AG10803 (cell line): ENCODE results near the gene DNAJC17.

Experiments
- DNase-seq: peaks from one replicate; pipeline ENCODE4 v3.0.0; 2010; ENCODE audit warnings: low read depth
- H3K4me3 ChIP-seq: 2 replicates; pipeline ENCODE4 v1.5.1; 2011; ENCODE audit warnings: mild to moderate bottlenecking, low read length, control low read depth
- TF ChIP-seq, protein P1 (sequence below): conservative IDR thresholded peaks from 2 replicates; pipeline ENCODE4 v1.5.1; 2011; ENCODE audit warnings: mild to moderate bottlenecking, low read length, control low read depth, inconsistent platforms

Gene DNAJC17

DNA sequence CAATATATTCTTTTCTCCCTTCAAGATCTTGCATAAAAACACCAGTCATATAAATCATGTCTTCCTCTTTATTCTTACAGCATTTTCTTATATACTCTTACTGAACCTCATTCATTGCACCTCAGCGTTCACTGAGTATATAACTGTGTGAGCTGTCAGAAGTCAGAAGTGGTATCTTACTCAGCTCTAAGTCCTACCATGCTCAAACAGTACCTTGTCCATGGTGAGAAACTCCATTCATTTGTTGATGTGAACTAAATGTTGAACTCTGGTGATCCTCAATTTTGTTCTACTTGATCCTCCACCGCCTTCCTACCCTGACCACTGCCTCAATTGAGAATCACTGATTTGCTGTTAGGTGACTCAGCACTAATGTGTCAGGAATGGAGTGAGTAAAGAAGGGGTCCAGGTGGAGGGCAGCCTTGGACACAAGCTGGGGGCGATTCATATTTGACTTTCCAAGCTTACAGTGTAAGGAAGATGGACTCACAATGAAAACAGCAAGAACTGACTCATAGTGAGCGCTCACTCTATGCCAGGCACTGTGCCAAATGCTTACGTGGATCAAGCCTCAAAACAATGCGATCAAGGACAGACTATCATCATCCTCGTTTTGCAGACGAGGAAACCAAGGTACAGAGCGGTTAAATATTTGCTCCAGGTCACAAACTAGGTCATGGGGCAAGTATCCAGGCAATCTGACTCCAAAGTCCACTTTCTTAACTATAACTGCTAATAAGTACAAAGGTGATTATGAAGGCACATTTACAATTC lies 13.9 kb downstream of the DNAJC17 start:
- peak; percentile 84 for DNase-seq
- TF ChIP-seq, protein P1, sequence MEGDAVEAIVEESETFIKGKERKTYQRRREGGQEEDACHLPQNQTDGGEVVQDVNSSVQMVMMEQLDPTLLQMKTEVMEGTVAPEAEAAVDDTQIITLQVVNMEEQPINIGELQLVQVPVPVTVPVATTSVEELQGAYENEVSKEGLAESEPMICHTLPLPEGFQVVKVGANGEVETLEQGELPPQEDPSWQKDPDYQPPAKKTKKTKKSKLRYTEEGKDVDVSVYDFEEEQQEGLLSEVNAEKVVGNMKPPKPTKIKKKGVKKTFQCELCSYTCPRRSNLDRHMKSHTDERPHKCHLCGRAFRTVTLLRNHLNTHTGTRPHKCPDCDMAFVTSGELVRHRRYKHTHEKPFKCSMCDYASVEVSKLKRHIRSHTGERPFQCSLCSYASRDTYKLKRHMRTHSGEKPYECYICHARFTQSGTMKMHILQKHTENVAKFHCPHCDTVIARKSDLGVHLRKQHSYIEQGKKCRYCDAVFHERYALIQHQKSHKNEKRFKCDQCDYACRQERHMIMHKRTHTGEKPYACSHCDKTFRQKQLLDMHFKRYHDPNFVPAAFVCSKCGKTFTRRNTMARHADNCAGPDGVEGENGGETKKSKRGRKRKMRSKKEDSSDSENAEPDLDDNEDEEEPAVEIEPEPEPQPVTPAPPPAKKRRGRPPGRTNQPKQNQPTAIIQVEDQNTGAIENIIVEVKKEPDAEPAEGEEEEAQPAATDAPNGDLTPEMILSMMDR, result no peak
- no peak overlapping the region for H3K4me3 ChIP-seq

DNA sequence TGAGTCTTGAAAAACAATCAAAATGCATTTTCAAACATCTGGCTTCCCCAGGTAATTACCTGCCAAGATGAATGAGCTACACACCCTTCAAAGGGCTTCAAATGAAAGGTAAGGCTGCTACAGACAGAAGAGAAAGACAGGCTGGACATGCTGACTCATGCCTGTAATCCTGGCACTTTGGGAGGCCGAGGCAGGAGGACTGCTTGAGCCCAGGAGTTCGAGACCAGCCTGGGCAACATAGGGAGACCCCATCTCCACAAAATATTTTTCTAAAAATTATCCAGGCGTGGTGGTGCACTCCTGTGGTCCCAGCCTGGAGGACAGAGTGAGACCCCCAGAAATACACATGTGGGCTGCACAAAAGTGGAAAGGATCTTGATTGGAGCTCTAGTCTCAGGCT lies 14.9 kb downstream of the DNAJC17 start:
- no peak for DNase-seq
- TF ChIP-seq, protein P1, result no peak
- H3K4me3 ChIP-seq, result no peak overlapping the region

DNA sequence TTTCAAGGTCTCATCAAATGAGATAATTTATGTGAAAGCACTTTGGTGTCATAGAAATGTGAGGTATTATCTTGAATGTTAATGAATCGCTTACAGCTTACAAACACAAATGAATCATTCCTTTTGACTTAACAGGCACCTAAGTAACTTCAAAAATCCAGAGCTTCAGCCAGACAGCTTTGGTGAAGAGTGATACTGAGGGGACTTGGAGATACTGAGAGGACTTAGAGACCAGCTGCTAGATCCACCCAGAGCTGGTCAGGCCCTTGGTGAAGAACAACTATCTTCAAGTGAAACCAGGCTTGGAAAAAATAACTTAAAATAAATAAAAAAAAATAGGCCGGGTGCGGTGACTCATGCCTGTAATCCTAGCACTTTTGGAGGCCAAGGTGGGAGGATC lies 16.6 kb downstream of the DNAJC17 start:
- H3K4me3 ChIP-seq, result no peak overlapping the region
- TF ChIP-seq, protein P1, result no peak
- DNase-seq, result no peak

DNA sequence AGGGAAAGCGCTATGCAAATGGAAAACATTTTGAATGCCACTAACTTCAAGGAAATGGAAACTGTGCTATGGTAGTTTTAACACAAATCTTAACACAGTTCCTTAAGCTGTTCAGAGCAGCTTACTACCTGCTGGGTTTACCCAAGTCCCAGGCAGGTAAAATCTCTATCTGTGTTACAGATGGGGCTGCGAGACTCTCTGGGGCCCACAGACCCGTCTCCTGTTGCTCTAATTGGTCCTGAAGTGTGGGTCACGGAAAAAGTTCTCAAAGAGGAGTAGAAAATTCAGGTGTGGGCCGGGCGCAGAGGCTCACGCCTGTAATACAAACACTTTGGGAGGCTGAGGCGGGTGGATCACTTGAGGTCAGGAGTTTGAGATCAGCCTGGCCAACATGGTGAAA lies 17.3 kb downstream of the DNAJC17 start:
- DNase-seq, result no peak
- H3K4me3 ChIP-seq, result no peak overlapping the region
- TF ChIP-seq, protein P1, result no peak

DNA sequence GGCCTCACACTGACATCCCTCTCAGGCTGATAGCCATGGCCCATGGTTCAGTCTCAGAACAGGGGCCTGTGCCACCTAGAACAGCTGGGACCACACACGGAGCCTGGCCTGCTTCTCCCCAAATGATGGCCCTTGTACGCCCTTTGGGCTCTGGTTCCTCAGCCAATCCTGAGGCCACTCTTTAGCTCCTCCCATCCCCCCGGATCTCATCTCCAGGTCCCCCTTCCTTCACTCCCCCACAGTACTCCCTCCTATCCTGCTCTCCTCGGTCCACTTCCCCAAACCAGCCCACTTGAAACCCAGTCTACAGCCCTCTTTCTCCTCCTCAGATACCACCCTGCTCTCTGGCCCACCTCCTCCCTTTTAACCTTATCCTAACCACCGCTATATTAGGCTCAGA lies 18.2 kb downstream of the DNAJC17 start:
- H3K4me3 ChIP-seq, result no peak overlapping the region
- TF ChIP-seq, protein P1, result no peak
- DNase-seq, result no peak

DNA sequence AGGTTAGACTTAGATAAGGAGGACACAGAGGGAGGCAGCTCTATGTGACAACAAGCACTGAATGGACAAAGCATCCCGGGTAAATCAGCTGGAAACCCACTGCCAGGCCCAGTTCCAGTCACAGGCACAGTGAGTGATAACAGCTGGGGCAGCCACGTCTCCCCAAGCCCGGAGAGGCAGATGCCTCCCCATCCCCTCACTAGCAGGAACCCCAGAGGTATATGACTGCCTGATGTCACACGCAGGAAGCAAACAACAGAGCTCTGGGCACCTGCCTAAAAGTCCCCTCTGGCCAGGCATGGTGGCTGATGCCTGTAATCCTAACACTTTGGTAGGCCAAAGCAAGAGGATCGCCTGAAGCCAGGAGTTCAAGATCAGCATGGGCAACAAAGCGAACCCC lies 19.3 kb downstream of the DNAJC17 start:
- no peak for DNase-seq
- H3K4me3 ChIP-seq, result no peak overlapping the region
- TF ChIP-seq, protein P1, result no peak

DNA sequence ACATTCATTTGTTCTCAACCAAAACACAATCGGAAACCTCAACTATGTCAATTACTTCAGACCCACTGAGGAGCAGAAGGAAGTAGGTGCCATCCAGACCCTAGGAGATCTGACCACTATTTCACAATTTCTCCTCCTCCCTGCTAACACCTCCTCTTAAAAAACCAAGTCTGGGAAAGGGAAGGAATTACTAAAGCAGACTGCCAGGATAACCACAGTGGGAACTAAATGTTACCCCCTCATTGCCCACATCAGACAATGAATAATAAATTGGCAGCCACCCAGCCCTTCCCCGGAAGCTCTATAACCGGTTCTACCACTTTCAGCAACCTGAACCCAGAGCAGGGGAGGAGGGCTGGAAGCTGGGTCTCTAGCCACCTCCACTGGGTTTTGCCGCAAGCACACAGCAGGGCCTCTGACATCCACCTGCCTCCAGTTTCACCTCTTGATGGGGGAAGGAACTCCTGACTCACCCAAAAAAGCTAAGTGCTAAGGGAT lies 19.9 kb downstream of the DNAJC17 start:
- H3K4me3 ChIP-seq, result no peak overlapping the region
- TF ChIP-seq, protein P1, result no peak
- peak; percentile 93 for DNase-seq
